Left renal pelvis (tissue), 4 donors: ENCODE results near the gene GJA4. TPM values are rescaled to one million over a fixed set of nuclear protein-coding genes. Genes with fewer than 3 reads are reported as not detected.

Source experiments
- DNase-seq, 4 donors: peaks; one replicate each; pipeline ENCODE4 v3.0.0-alpha.2; 2013; ENCODE audit warnings: low read depth in 4 of 4, low spot score in 3 of 4
- polyA plus RNA-seq, 4 donors: library from polyadenylated mRNA; unstranded; fragments of 120-200 nt; gene quantifications; one replicate each; pipeline ENCODE4 v1.2.1, GENCODE V29; 2013; ENCODE audit not compliant: insufficient read length in 4 of 4

Gene GJA4
- polyA plus RNA-seq, 4 donors, result 15.9 to 19.7 (median 17.7) TPM

- no peak for DNase-seq
Measured at GRCh38 chr1:34827341-34827941, 34.6 kb downstream of the GJA4 start.

GRCh38 chr1:34828611-34829010 is 35.8 kb downstream of the GJA4 start:
- no peak for DNase-seq

GRCh38 chr1:34829250-34829649 is 36.5 kb downstream of the GJA4 start:
- DNase-seq, result no peak

GRCh38 chr1:34831721-34832246 is 39.0 kb downstream of the GJA4 start:
- DNase-seq, result no peak

- DNase-seq, result no peak
Measured at GRCh38 chr1:34833711-34834110, 40.9 kb downstream of the GJA4 start.

GRCh38 chr1:34839526-34840305 is 46.9 kb downstream of the GJA4 start:
- no peak for DNase-seq

- no peak for DNase-seq
Measured at GRCh38 chr1:34840426-34840825, 47.6 kb downstream of the GJA4 start.

GRCh38 chr1:34842073-34842472 is 49.3 kb downstream of the GJA4 start:
- DNase-seq, result no peak

GRCh38 chr1:34842952-34843371 is 50.2 kb downstream of the GJA4 start:
- DNase-seq, result no peak

- no peak for DNase-seq
Measured at GRCh38 chr1:34843392-34844251, 50.8 kb downstream of the GJA4 start.

GRCh38 chr1:34844252-34844634 is 51.4 kb downstream of the GJA4 start:
- DNase-seq, result no peak

Other genes with a start within 250 kb of the GJA4 start
- gene GJB5, start 38.0 kb upstream of the GJA4 start, polyA plus RNA-seq, result under 1 TPM; 0.23 to 0.52 (median 0.39) TPM
- under 1 TPM in 3 of 4 donors, not detected in 1; 0.09 to 0.29 (median 0.29) TPM for gene GJB4, start 33.3 kb upstream of the GJA4 start, polyA plus RNA-seq
- under 1 TPM in 3 of 4 donors, not detected in 1; 0.19 to 0.55 (median 0.26) TPM for gene GJB3, start 11.8 kb upstream of the GJA4 start, polyA plus RNA-seq
- 10 to 100 TPM; 24.2 to 30.9 (median 29.6) TPM for gene SMIM12, start 66.8 kb downstream of the GJA4 start, polyA plus RNA-seq
- gene DLGAP3, start 136.7 kb downstream of the GJA4 start, polyA plus RNA-seq, result 1 to 10 TPM in 3 of 4 donors, under 1 TPM in 1; 0.29 to 3.2 (median 1.8) TPM
- gene TMEM35B, start 192.3 kb downstream of the GJA4 start, polyA plus RNA-seq, result 10 to 100 TPM; 30.1 to 41.9 (median 35.2) TPM
- gene ZMYM6, start 238.9 kb downstream of the GJA4 start, polyA plus RNA-seq, result 10 to 100 TPM; 14.0 to 24.3 (median 18.7) TPM